ENCODE data around the gene CFAP20DC. TPM values are rescaled to one million over a fixed set of nuclear protein-coding genes. Genes with fewer than 3 reads are reported as not detected.

CFAP20DC gene
- total RNA-seq, 1 donor from 2014 or later, result 5.1 TPM

GRCh38 chr3:58725326-58725853, 324.4 kb downstream of the CFAP20DC start:
- DNase-seq (ENCODE audit: low read depth), result no peak
- no peak for TF ChIP-seq CTCF (conservative IDR thresholded peaks at IDR 0.05; ENCODE audit: low read depth, low read length)
- H3K4me3 ChIP-seq (ENCODE audit: low read depth, low read length), result no peak overlapping the region

GRCh38 chr3:58724336-58724735, 325.5 kb downstream of the CFAP20DC start:
- no peak for DNase-seq (ENCODE audit: low read depth)
- TF ChIP-seq CTCF (conservative IDR thresholded peaks at IDR 0.05; ENCODE audit: low read depth, low read length), result no peak
- no peak overlapping the region for H3K4me3 ChIP-seq (ENCODE audit: low read depth, low read length)

- H3K4me3 ChIP-seq (ENCODE audit: low read depth, low read length), result no peak overlapping the region
- no peak for DNase-seq (ENCODE audit: low read depth)
- no peak for TF ChIP-seq CTCF (conservative IDR thresholded peaks at IDR 0.05; ENCODE audit: low read depth, low read length)
Observed at GRCh38 chr3:58723173-58723572, 326.7 kb downstream of the CFAP20DC start.

- TF ChIP-seq CTCF (conservative IDR thresholded peaks at IDR 0.05; ENCODE audit: low read depth, low read length), result no peak
- H3K4me3 ChIP-seq (ENCODE audit: low read depth, low read length), result no peak overlapping the region
- no peak for DNase-seq (ENCODE audit: low read depth)
Observed at GRCh38 chr3:58722561-58722960, 327.3 kb downstream of the CFAP20DC start.

GRCh38 chr3:58720526-58720925, 329.3 kb downstream of the CFAP20DC start:
- TF ChIP-seq CTCF (conservative IDR thresholded peaks at IDR 0.05; ENCODE audit: low read depth, low read length), result no peak
- DNase-seq (ENCODE audit: low read depth), result no peak
- no peak overlapping the region for H3K4me3 ChIP-seq (ENCODE audit: low read depth, low read length)

GRCh38 chr3:58719684-58720083, 330.1 kb downstream of the CFAP20DC start:
- no peak for DNase-seq (ENCODE audit: low read depth)
- no peak for TF ChIP-seq CTCF (conservative IDR thresholded peaks at IDR 0.05; ENCODE audit: low read depth, low read length)

GRCh38 chr3:58713715-58714401, 336.0 kb downstream of the CFAP20DC start:
- no peak for DNase-seq (ENCODE audit: low read depth)
- no peak for TF ChIP-seq CTCF (conservative IDR thresholded peaks at IDR 0.05; ENCODE audit: low read depth, low read length)
- H3K4me3 ChIP-seq (ENCODE audit: low read depth, low read length), result no peak overlapping the region

More at GRCh38 chr3:58719684-58720083, 330.1 kb downstream of the CFAP20DC start:
- no peak overlapping the region for H3K4me3 ChIP-seq (ENCODE audit: low read depth, low read length)

Measured in epithelial cell of proximal tubule (primary cell).